Right lung (tissue), 5 donors: ENCODE data around the gene UHRF1. TPM values are rescaled to one million over a fixed set of nuclear protein-coding genes. Genes with fewer than 3 reads are reported as not detected.
A peak's percentile ranks its signal among the peaks of the same experiment; 100 is the strongest.

Experiments
- DNase-seq, 2 donors: peaks; one replicate each; pipeline ENCODE4 v3.0.0-alpha.2; 2013
- polyA plus RNA-seq, 5 donors: library from polyadenylated mRNA; unstranded; fragments of 120-200 nt; gene quantifications; one replicate each; pipeline versions ENCODE4 v1.2.1 to v1.2.3, GENCODE V29; 2013; ENCODE audit warnings: inconsistent platforms in 1 of 5, low replicate concordance in 1 of 5; ENCODE audit not compliant: insufficient read length in 5 of 5, insufficient read depth in 1 of 5

Gene UHRF1
- polyA plus RNA-seq, 5 donors, result 17.5 to 24.6 (median 23.0) TPM

DNA sequence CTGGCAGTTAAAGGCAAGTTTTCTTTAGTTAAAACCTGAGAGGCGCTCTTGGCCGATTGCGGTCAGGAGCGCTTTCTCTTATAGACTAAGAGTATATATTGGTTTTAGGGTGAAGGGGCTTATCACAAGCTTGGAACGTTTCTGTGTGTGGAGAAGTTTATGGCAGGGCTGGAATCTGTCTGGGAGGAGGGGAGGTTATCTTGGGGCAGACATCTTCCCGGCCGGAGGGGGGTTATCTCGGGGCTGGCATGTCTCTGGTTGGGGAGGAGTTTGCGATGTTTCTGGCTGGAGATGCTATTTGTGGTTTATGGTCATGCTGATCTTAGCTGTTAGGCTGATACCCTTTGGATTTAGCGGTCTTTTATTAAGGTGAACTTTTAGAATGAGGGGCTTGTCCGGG is 78.0 kb downstream of the UHRF1 start:
- no peak for DNase-seq

DNA sequence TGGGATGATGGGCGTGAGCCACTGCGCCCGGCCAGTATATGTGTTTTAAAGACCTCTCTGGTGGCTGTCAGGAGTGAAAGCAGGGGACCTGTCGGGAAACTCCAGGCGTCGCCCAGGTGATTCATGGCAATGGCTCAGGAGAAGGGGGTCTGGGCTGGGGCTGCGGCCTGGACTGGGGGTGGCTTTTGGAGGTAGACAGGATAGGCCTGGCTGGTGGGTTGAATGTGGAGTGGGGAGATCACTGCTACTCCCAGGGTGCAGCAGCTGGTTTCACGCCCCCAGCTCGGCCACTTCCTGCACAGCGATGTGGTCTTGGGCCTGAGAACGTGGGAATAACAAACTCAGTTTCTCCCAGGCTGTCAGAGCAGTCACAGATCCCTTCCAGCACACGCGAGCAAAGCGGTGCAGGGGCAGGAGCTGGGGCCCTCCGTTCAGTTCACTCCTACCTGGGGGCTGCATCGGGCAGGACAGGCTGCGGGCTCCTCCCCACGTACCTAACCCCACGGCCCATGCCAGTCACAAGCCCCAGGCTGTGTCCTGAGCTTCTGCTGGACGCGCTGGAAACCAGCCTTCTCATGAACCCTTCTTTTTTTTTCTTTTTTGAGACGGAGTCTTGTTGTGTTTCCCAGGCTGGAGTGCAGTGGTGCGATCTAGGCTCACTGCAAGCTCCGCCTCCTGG is 78.5 kb downstream of the UHRF1 start:
- no peak for DNase-seq

DNA sequence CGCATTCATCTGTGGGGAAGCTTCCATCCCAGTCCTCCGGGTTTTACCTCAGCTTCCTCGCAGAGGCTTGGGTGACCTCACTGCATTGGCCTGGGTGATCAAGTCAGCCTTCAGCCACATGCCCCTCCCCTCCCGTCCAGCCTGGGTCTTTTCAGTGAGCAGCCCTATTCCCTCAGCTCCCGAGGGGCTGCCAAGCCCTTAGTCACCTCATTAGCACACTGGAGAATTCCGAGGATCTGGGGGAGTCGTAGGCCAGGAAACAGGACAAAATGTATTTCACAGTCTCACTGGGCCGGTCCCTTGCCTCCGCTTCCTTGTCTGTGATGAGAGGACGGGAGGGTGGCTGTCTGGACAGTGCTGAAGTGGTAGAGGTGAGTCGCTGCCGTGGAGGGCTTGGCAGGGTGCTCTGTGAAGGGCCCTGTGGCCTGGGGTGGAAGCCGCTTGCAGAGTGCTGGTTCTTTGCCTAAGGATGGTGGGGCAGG is 79.5 kb downstream of the UHRF1 start:
- DNase-seq, result peak; percentile 55 to 65

DNA sequence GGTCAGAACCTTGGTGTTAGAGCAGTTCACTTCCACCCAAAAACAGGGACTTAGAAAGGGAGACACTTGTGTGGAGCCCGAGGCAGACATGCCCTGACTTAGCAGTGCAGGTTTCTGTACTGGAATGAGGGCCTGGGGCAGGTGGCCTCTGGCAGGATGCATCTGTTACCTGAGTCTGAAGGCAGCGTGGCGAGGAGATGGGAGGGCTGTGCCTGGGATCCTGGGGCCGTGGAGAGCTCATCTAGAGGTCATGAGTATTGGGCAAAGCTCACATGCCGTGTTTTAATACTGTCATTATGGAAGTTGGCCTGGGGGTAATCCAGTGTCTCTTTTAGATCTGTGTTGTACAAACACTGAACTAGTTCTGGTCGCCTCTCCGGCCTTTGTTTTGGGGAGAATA is 81.0 kb downstream of the UHRF1 start:
- no peak for DNase-seq

DNA sequence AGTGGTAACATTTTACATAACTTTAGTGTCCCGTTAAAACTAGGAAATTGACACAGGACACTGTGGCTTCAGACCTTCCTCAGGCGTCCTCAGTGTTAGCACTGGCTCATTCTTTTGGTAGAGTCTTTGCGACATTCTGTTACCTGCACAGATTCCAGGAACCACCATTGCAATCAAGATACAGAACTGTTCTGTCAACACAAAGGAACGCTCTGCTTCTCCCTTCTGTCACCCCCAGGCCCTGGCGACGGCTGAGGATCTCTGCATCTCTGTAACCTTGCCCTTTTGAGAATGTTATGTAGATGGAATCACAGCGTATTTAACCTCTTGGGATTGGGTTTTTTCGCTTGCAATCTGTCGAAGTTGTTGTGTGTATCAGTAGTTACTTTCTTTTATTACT is 82.2 kb downstream of the UHRF1 start:
- no peak for DNase-seq

DNA sequence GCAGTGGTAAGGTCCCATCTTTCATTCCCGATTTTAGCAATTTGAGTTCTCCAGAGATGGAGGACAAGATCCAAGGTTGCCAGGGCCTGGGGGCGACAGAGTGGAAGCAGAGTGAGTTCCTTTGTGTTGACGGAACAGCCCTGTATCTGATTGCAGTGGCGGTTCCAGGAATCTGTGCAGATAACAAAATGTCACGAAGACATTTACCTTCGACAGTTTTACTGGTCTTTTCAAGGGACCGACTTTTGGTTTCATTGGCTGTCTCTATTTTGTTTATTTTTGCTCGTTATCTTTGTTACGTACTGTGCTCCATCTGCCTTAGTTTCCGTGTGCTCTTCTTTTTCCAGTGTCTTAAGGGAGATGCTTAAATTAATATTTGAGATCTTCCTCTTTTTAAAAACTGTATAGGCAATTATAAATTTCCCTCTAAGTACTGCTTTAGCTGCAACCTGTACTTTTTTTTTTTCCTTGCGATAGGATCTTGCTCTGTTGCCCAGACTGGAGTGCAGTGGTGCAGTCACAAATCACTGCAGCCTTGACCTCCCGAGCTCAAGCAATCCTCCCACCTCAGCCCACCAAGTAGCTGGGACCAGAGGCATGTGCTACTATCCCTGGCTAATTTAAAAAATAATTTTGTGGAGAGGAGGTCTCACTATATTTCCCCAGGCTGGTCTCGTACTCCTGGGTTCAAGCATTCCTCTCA is 82.8 kb downstream of the UHRF1 start:
- no peak for DNase-seq

DNA sequence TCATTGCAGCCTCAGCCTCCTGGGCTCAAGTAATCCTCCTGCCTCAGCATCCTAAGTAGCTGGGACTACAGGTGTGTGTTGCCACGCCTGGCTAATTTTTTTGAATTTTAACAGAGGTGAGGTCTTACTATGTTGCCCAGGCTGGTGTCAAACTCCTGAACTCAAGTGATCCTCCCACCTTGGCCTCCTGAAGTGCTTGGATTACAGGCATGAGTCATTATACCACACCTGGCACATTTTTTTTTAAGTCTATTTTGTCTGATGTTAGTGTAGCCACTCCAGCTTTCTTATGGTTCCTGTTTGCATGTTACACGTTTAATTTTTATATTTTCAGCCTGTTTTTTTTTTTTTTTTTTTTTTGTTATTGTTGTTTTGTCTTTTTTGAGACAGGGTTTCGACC is 84.4 kb downstream of the UHRF1 start:
- no peak for DNase-seq

DNA sequence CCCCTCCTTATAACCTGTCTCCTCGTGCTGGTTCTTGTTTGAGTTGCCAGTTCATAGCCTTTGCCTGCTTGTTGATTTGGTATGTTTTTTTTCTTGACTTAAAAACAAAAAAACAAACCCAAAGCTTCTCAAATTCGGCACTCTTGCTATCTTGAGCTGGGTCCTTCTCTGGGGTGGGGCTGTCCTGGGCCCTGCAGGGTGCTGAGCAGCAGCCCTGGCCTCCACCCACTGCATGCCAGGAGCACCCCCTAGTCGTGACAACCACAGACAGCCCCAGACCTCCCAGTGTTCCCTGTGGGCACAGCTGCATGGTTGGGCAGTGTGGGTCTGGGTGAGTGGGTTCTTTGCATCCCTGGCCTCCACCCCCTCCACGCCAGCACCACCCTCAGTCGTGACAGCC is 87.4 kb downstream of the UHRF1 start:
- no peak for DNase-seq

DNA sequence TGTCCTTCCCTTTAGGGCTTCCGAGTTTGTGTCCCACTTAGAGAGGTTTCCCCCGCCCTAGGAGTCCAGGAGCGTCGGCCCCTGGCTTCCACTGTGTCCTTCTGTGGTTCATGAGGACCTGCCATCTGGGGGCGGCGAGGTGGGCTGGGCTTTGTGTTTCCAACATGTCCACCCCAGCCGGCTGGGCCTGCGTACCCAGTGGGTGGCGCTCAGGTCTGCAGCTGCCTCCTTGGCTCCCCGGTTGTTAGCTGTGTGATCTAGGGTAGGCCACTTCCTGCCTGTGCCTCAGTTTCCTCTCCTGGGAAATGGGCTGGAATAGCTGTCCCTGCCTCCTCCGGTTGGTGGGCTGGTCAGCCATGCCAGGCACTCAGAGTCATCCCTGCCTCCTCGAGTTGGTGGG is 88.0 kb downstream of the UHRF1 start:
- no peak for DNase-seq

DNA sequence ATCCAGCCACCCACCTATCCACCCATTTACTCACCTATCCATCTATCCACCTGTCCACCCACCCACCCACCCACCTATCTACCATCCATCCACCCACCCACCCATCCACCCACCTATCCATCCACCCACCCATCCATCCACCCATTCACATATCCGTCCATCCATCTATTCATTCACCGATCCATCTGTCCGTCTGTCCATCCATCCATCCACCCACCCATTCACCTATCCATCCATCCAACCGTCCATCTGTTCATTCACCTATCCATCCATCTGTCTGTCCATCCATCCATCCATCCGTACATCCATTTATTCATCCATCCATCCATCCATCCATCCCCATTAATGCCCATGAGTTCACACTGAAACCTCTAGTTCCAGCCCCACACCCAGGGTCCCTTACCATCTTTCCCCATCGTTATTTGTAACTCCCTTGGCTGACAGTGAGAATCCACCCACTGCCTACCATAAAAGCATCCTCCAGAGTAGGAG is 90.9 kb downstream of the UHRF1 start:
- no peak for DNase-seq

DNA sequence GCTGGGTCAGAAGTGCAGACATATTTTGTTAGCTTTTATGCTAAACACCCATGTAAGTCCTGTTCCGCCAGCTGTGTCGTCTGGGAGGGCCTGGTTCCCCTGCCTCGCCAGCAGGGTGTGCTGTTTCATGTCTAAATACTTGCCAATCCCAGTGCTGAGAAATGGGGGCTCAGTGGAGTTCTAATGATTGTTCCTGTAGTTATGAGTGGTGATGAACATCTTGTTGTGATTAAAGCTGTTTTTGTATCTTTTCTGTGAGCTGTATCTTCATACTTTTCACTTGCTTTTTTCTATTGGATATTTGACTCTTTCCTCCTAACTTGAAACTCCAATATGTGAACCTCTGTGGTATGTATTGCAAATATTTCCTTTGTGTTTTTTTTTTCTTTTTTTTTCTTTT is 92.3 kb downstream of the UHRF1 start:
- no peak for DNase-seq

DNA sequence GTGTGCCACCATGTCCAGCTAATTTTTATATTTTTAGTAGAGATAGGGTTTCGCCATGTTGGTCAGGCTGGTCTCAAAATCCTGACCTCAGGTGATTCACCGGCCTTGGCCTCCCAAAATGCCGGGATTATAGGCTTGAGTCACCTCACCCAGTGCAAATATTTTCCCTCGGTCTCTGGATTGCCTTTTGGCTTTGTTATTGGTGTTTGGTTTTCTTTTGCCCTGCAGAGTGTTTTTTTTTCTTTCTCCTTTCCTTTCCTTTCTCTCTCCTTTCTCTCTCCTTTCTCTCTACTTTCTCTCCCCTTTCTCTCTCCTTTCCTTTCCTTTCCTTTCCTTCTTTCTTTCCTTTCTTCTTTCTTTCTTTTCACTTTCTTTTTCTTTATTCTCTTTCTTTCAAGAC is 92.8 kb downstream of the UHRF1 start:
- DNase-seq, result no peak

DNA sequence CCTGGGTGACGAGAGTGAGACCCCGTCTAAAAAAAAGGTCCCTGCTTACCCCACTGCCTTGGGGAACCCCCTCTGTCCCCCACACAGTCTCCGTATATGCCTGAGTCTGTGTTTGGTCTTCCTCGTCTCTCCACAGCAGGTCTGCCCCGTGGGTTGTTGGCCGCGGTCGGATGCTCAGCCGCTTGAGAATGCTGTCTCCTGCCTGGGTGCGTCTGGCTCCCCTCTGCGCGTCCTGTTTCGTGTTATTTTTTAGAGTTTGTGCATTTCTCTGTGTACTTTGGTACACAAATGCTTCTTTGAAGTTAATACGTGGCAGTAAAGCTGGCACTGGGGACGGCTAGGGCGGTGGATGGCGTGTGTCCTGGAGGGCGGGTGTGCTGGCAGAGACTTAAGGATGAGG is 94.5 kb downstream of the UHRF1 start:
- no peak for DNase-seq

DNA sequence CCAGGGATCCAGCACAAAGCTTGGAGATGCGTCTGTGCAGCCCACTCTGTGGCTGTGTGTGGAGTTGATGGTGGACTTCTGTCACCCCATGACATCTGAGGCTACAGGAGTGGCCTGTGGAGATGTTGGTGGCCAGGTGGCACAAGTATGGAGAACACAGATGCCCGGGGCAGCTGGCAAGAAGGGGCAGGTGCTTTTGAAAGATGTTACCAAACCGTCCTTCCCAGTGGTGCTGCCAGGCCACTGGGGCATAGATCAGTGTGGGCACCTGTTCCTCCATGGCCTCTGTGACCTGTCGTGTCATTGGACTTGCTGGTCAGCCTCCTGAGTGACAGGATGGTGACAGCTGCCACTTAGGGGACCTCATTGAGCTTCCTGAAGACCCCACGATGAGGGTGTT is 95.8 kb downstream of the UHRF1 start:
- DNase-seq, result no peak

DNA sequence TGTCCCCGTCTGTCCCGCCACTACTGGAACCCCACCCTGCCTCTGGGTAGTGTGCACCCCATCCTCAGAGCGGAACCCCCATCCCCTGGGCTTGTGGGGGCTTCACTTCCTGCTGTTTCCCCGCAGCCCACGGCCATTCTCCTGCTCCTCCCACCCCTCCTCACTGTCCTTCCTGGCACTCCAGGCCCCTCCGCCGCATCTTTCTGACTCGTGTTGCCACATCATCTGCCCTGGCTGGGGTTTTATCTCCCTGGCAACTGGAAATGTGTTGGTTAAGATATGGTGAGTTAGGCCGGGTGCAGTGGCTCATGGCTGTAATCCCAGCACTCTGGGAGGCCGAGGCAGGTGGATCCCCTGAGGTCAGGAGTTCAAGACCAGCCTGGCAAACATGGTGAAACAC is 96.9 kb downstream of the UHRF1 start:
- DNase-seq, result no peak

DNA sequence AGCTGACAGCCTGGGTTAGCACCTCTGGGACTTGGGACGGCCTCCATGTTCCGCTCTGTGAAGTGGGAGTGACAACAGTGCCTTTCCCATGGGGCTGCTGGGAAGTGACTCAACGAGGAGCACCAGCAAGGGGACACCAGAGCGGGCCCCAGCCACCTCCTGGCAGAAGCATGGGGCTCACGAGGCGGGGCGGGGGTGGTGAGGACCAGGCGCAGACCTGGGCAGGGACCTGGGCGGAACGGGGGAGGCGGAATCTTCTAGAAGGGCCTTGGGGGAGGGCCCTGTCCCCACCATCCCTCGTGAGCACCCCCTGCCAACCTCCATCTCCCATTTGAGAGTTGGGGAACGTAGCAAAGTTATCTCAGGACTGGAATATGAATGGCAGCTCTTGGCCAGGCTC is 97.5 kb downstream of the UHRF1 start:
- DNase-seq, result no peak

Other genes starting within 250 kb of the UHRF1 start
- 100 to 1,000 TPM in 1 of 5 donors, 10 to 100 TPM in 4; 57.2 to 105 (median 69.4) TPM for gene MYDGF, start 239.2 kb upstream of the UHRF1 start, polyA plus RNA-seq
- gene DPP9, start 185.7 kb upstream of the UHRF1 start, polyA plus RNA-seq, result 10 to 100 TPM; 20.2 to 34.1 (median 29.0) TPM
- 1 to 10 TPM; 1.4 to 2.4 (median 1.6) TPM for gene FEM1A, start 117.8 kb upstream of the UHRF1 start, polyA plus RNA-seq
- gene TICAM1, start 77.8 kb upstream of the UHRF1 start, polyA plus RNA-seq, result 1 to 10 TPM; 5.7 to 9.0 (median 7.7) TPM
- 10 to 100 TPM; 34.2 to 54.6 (median 40.5) TPM for gene PLIN3, start 41.8 kb upstream of the UHRF1 start, polyA plus RNA-seq
- under 1 TPM in 3 of 5 donors, not detected in 2; 0.06 to 0.18 (median 0.12) TPM for gene ARRDC5, start 6.6 kb upstream of the UHRF1 start, polyA plus RNA-seq
- gene KDM4B, start 59.6 kb downstream of the UHRF1 start, polyA plus RNA-seq, result 10 to 100 TPM; 19.1 to 34.8 (median 24.8) TPM